SU-DHL-6 (cell line): ENCODE measurements around the gene GRIA1.

Experiments
- EZH2phosphoT487 ChIP-seq: fragments of 200-600 bp; sonication (generic), shearing (Covaris generic); conservative IDR thresholded peaks from 2 replicates; pipeline ENCODE4 v1.6.1; 2018; ENCODE audit warnings: mild to moderate bottlenecking, antibody characterized with exemption, low read length, moderate library complexity, mixed read lengths
- TF ChIP-seq, protein P1 (sequence below): fragments of 200-600 bp; sonication (generic); IDR thresholded peaks from one replicate; pipeline ENCODE4 v1.5.1; 2017; ENCODE audit warnings: antibody characterized with exemption, mild to moderate bottlenecking, low read length, moderate library complexity; ENCODE audit not compliant: insufficient read depth, poor library complexity, severe bottlenecking

GRCh38 chr5:153711755-153712154, 221.3 kb downstream of the GRIA1 start:
- TF ChIP-seq, protein P1, sequence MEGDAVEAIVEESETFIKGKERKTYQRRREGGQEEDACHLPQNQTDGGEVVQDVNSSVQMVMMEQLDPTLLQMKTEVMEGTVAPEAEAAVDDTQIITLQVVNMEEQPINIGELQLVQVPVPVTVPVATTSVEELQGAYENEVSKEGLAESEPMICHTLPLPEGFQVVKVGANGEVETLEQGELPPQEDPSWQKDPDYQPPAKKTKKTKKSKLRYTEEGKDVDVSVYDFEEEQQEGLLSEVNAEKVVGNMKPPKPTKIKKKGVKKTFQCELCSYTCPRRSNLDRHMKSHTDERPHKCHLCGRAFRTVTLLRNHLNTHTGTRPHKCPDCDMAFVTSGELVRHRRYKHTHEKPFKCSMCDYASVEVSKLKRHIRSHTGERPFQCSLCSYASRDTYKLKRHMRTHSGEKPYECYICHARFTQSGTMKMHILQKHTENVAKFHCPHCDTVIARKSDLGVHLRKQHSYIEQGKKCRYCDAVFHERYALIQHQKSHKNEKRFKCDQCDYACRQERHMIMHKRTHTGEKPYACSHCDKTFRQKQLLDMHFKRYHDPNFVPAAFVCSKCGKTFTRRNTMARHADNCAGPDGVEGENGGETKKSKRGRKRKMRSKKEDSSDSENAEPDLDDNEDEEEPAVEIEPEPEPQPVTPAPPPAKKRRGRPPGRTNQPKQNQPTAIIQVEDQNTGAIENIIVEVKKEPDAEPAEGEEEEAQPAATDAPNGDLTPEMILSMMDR = no peak
- no peak for TF ChIP-seq EZH2phosphoT487
